CD4-positive, CD25-positive, alpha-beta regulatory T cell (primary cell): ENCODE results near the gene RNF187. TPM values are rescaled to one million over a fixed set of nuclear protein-coding genes. Genes with fewer than 3 reads are reported as not detected.

Experiments
- ATAC-seq, 2 donors: fragments of 150-1000 bp; cut with Tn5 transposase; one replicate each; pipeline ENCODE4 v1.10.0; 2021; ENCODE audit warnings: low read depth in 2 of 2, moderate number of reproducible peaks in 2 of 2, moderate library complexity in 1 of 2
- DNase-seq, 3 donors: peaks; one replicate each; pipeline versions ENCODE4 v3.0.0 to v3.0.0-alpha.2; 2012 to 2022; ENCODE audit warnings: mixed read lengths in 1 of 3
- H3K27ac ChIP-seq: one replicate; pipeline ENCODE4 v1.7.0; 2013; ENCODE audit warnings: mild to moderate bottlenecking, low read length; ENCODE audit not compliant: insufficient read depth, poor library complexity, severe bottlenecking
- H3K27me3 ChIP-seq: one replicate; pipeline ENCODE4 v1.7.0; 2013; ENCODE audit warnings: low read length; ENCODE audit not compliant: control insufficient read depth, insufficient read depth
- H3K36me3 ChIP-seq: one replicate; pipeline ENCODE4 v1.7.0; 2013; ENCODE audit warnings: mild to moderate bottlenecking, low read length, moderate library complexity; ENCODE audit not compliant: control insufficient read depth, insufficient read depth
- H3K4me1 ChIP-seq: 2 replicates; pipeline ENCODE4 v1.7.0; 2013; ENCODE audit warnings: mild to moderate bottlenecking, low read length; ENCODE audit not compliant: insufficient read depth, control insufficient read depth, poor library complexity, severe bottlenecking
- H3K4me3 ChIP-seq: one replicate; pipeline ENCODE4 v1.7.0; 2013; ENCODE audit warnings: low read depth, mild to moderate bottlenecking, low read length, moderate library complexity
- H3K9me3 ChIP-seq, 2 experiments: 1 replicate in 1 of 2; 2 replicates in 1 of 2; pipeline ENCODE4 v1.7.0; 2013; ENCODE audit warnings: low read length in 2 of 2, mild to moderate bottlenecking in 1 of 2, moderate library complexity in 1 of 2; ENCODE audit not compliant: control insufficient read depth in 2 of 2
- H3K27ac Mint-ChIP-seq, 3 donors: one replicate each; pipeline ENCODE4 v1.8.0; 2020 to 2022; ENCODE audit warnings: mild to moderate bottlenecking in 3 of 3, mixed read lengths in 3 of 3, moderate library complexity in 2 of 3
- H3K27me3 Mint-ChIP-seq: one replicate; pipeline ENCODE4 v1.8.0; 2022; ENCODE audit warnings: mild to moderate bottlenecking, mixed read lengths
- H3K36me3 Mint-ChIP-seq: one replicate; pipeline ENCODE4 v1.8.0; 2020; ENCODE audit warnings: mixed read lengths
- H3K4me1 Mint-ChIP-seq, 4 donors: one replicate each; pipeline ENCODE4 v1.8.0; 2020 to 2022; ENCODE audit warnings: mixed read lengths in 4 of 4, mild to moderate bottlenecking in 1 of 4
- H3K4me3 Mint-ChIP-seq, 4 donors: one replicate each; pipeline ENCODE4 v1.8.0; 2020 to 2022; ENCODE audit warnings: mild to moderate bottlenecking in 4 of 4, mixed read lengths in 4 of 4, moderate library complexity in 3 of 4
- H3K9me3 Mint-ChIP-seq, 7 donors: one replicate each; pipeline ENCODE4 v1.8.0; 2020 to 2022; ENCODE audit warnings: mixed read lengths in 7 of 7, mild to moderate bottlenecking in 3 of 7, moderate library complexity in 2 of 7
- polyA plus RNA-seq, 4 donors: library from polyadenylated mRNA; unstranded; fragments of 300-500 nt; fragmentation: Illumina TruSeq; gene quantifications; one replicate each; pipeline ENCODE4 v1.2.3, GENCODE V29; 2021
- total RNA-seq: library from RNA; stranded (reverse); gene quantifications from one replicate; pipeline ENCODE4 v1.2.3, GENCODE V29; 2022

Gene RNF187
- total and polyA plus RNA-seq, 5 donors from 2014 or later: 16.1 to 59.0 (median 43.1) TPM

- Mint-ChIP-seq H3K27ac (no peak overlapping the region), H3K4me3 (peak overlapping the region in 1 of 4 donors; percentile 70), H3K36me3 (peaks cover 34% of the 10 kb centered on the region), H3K4me1 (peaks cover 0 to 44% (median 26%) of the 10 kb centered on the region in 4 donors), H3K9me3 (no peaks in the 10 kb centered on the region), H3K27me3 (no peaks in the 10 kb centered on the region)
- no peak overlapping the region for H3K4me3 ChIP-seq
- H3K27me3 ChIP-seq: no peaks in the 10 kb centered on the region
- DNase-seq: no peak
- H3K27ac ChIP-seq: no peak overlapping the region
- peaks cover 65% of the 10 kb centered on the region for H3K36me3 ChIP-seq
- no peaks in the 10 kb centered on the region for H3K9me3 ChIP-seq
- ATAC-seq: no peak
- peaks cover 32% of the 10 kb centered on the region for H3K4me1 ChIP-seq
These were observed 6.2 kb downstream of the RNF187 start for GRCh38 chr1:228493141-228494043.

GRCh38 chr1:228494044-228494353, 6.8 kb downstream of the RNF187 start:
- ATAC-seq (no peak), DNase-seq (no peak)
- Mint-ChIP-seq H3K36me3 (peaks cover 34% of the 10 kb centered on the region), H3K4me3 (peak overlapping the region in 1 of 4 donors; percentile 70), H3K9me3 (no peaks in the 10 kb centered on the region), H3K27me3 (no peaks in the 10 kb centered on the region), H3K4me1 (peaks cover 0 to 38% (median 27%) of the 10 kb centered on the region in 4 donors), H3K27ac (no peak overlapping the region)
- Histone ChIP-seq H3K4me3 (no peak overlapping the region), H3K36me3 (peaks cover 65% of the 10 kb centered on the region), H3K27me3 (no peaks in the 10 kb centered on the region), H3K9me3 (no peaks in the 10 kb centered on the region), H3K4me1 (peaks cover 26% of the 10 kb centered on the region), H3K27ac (no peak overlapping the region)

- DNase-seq (no peak), ATAC-seq (no peak)
- Histone ChIP-seq H3K36me3 (peaks cover 65% of the 10 kb centered on the region), H3K4me1 (peaks cover 22% of the 10 kb centered on the region), H3K9me3 (no peaks in the 10 kb centered on the region), H3K4me3 (no peak overlapping the region), H3K27ac (no peak overlapping the region), H3K27me3 (no peaks in the 10 kb centered on the region)
- Mint-ChIP-seq H3K4me1 (peaks cover 0 to 37% (median 28%) of the 10 kb centered on the region in 4 donors), H3K4me3 (peak overlapping the region in 1 of 4 donors; percentile 78), H3K27me3 (no peaks in the 10 kb centered on the region), H3K9me3 (no peaks in the 10 kb centered on the region), H3K36me3 (peaks cover 34% of the 10 kb centered on the region), H3K27ac (no peak overlapping the region)
These were observed 7.2 kb downstream of the RNF187 start for GRCh38 chr1:228494391-228494790.

DNA sequence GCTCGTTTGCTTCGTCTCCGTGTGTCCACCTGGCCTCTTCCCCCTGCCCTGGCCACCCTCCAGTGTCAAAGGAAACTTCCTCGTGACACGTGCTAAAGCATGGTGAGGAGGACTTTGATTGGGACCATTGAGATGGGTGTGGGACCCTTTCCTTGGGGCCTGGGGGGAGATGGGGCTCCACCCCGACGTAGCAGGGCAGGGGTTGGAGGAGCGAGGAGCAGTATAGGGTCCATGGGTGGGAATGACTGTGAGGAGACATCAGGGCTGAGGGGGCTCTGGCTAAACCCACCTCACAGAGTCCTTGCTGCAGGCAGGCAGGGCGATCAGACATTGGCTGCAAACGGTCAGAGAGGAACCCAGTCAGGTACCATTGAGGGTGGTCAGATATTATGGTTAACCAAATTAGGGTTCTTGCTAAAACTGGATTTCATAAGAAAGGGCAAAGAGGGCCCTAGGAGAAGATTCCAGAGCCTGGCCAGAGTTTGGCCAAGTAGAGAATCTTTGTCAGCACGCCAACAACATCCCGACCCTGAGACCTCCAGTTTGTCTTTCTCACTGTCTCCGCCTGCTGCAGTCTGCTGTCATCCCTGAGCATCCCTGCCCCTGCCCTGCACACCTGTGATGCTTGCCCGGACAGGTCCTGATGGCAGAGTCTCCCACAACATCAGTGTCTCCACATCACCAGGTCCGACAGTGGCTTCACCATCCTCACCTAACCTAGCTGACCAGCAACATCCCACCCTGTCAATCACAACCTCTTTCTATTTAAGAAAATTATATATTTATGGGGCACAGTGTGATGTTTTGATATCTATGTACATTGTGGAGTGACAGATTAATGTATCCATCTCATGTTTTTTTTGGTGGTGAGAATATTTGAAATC, 8.0 kb downstream of the RNF187 start:
- Histone ChIP-seq H3K4me1 (peaks cover 14% of the 10 kb centered on the region), H3K36me3 (peaks cover 61% of the 10 kb centered on the region), H3K27ac (no peak overlapping the region), H3K9me3 (no peaks in the 10 kb centered on the region), H3K27me3 (no peaks in the 10 kb centered on the region), H3K4me3 (no peak overlapping the region)
- Mint-ChIP-seq H3K4me3 (peak overlapping the region in 2 of 4 donors; percentile 22 to 68), H3K27me3 (no peaks in the 10 kb centered on the region), H3K9me3 (no peaks in the 10 kb centered on the region), H3K27ac (peak overlapping the region in 1 of 3 donors; percentile 23), H3K4me1 (peaks cover 0 to 38% (median 24%) of the 10 kb centered on the region in 4 donors), H3K36me3 (peaks cover 32% of the 10 kb centered on the region)
- DNase-seq (no peak), ATAC-seq (no peak)

DNA sequence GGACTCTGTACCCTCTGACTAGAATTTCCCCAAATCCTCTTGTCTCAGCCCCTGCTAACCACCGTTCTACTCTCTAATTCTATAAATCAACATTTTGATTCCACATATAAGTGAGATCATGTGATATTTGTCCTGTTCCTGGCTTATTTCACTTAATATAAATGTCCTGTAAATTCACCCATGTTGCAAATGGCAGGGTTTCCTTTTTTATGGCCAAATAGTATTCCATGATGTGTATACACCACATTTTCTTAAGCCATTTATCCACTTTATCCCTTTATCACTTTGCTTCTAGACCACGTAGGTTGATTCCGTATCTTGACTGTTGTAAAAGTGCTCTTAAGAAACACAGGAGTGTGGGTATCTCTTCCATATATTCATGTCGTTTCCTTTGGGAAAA, 8.9 kb downstream of the RNF187 start:
- Mint-ChIP-seq H3K9me3 (peaks cover 0 to 1% (median 0%) of the 10 kb centered on the region in 7 donors), H3K4me3 (no peak overlapping the region), H3K27me3 (no peaks in the 10 kb centered on the region), H3K36me3 (peaks cover 26% of the 10 kb centered on the region), H3K4me1 (peaks cover 5 to 40% (median 26%) of the 10 kb centered on the region in 4 donors), H3K27ac (no peak overlapping the region)
- Histone ChIP-seq H3K36me3 (peaks cover 52% of the 10 kb centered on the region), H3K9me3 (no peaks in the 10 kb centered on the region), H3K4me3 (no peak overlapping the region), H3K27me3 (no peaks in the 10 kb centered on the region), H3K4me1 (peaks cover 13% of the 10 kb centered on the region), H3K27ac (no peak overlapping the region)
- ATAC-seq (no peak), DNase-seq (no peak)

DNA sequence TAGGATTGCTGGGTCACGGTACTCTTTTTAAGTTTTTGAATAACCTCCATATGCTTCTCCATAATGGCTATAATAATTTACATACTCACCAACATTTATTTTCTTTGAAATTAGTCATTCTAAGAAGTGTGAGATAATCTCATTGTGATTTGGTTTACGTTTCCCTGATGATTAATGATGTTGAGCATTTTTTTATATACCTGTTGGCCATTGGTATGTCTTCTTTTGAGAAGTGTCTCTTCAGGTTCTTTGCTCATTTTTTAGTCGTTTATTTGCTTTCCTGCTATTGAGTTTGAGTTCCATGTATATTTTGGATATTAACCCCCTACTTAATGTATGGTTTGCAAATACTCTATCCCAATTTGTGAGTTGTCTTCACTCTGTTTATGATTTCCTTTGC, 9.3 kb downstream of the RNF187 start:
- Histone ChIP-seq H3K9me3 (no peaks in the 10 kb centered on the region), H3K36me3 (peaks cover 50% of the 10 kb centered on the region), H3K4me3 (no peak overlapping the region), H3K27ac (no peak overlapping the region), H3K4me1 (peaks cover 15% of the 10 kb centered on the region), H3K27me3 (no peaks in the 10 kb centered on the region)
- ATAC-seq (no peak), DNase-seq (no peak)
- no peaks in the 10 kb centered on the region for H3K27me3 Mint-ChIP-seq
- peaks cover 0 to 1% (median 0%) of the 10 kb centered on the region in 7 donors for H3K9me3 Mint-ChIP-seq
- peaks cover 25% of the 10 kb centered on the region for H3K36me3 Mint-ChIP-seq
- no peak overlapping the region for H3K27ac Mint-ChIP-seq
- peaks cover 7 to 43% (median 27%) of the 10 kb centered on the region in 4 donors for H3K4me1 Mint-ChIP-seq
- no peak overlapping the region for H3K4me3 Mint-ChIP-seq

DNA sequence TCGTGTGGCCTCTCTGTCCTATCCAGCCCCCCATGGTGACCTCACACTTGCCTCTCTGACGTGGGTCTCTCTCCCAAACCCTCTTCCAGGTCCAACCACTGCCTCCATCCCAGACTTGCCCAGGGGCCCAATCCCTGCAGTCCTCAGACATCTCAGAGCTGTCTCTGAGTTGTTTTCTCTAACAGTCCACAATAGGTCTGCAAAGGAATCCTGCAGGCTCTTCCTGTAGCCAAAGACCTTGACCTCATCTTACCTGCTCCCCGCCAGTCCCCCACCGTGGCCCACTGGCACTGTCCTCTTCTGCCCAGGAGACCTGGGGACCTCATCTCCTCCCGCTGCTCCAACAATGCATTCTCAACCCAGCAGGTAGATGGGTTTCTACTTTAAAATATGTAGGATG, 10.0 kb downstream of the RNF187 start:
- H3K4me1 Mint-ChIP-seq: peaks cover 7 to 37% (median 24%) of the 10 kb centered on the region in 4 donors
- no peaks in the 10 kb centered on the region for H3K27me3 Mint-ChIP-seq
- peak overlapping the region in 2 of 3 donors; percentile 85 to 86 for H3K27ac Mint-ChIP-seq
- peaks cover 46% of the 10 kb centered on the region for H3K36me3 ChIP-seq
- no peak overlapping the region for H3K27ac ChIP-seq
- H3K9me3 Mint-ChIP-seq: peaks cover 0 to 1% (median 0%) of the 10 kb centered on the region in 7 donors
- ATAC-seq (no peak), DNase-seq (no peak)
- H3K27me3 ChIP-seq: no peaks in the 10 kb centered on the region
- H3K36me3 Mint-ChIP-seq: peaks cover 21% of the 10 kb centered on the region
- no peak overlapping the region for H3K4me3 Mint-ChIP-seq
- no peak overlapping the region for H3K4me3 ChIP-seq
- no peaks in the 10 kb centered on the region for H3K9me3 ChIP-seq
- H3K4me1 ChIP-seq: peaks cover 12% of the 10 kb centered on the region
